ENCODE measurements around the gene TGFB1I1. TPM values are rescaled to one million over a fixed set of nuclear protein-coding genes. Genes with fewer than 3 reads are reported as not detected.

Gene TGFB1I1
- total and polyA plus RNA-seq, 7 donors: 4.5 to 11.5 (median 8.3) TPM

- DNase-seq (peak in 1 of 2 donors; percentile 53), ATAC-seq (no peak)
- Histone ChIP-seq H3K4me3 (peak overlapping the region; percentile 98), H3K36me3 (ENCODE audit: insufficient read depth in 1 of 2, low read depth in 1 of 2) (peaks cover 9 to 49% of the 10 kb centered on the region in 2 donors), H3K4me1 (peaks cover 41% of the 10 kb centered on the region), H3K27me3 (ENCODE audit: insufficient read depth in 3 of 3, low read length in 2 of 3) (no peaks in the 10 kb centered on the region), H3K27ac (peak overlapping the region; percentile 100), H3K9me3 (no peaks in the 10 kb centered on the region)
- peak; percentile 48 for TF ChIP-seq CTCF (IDR thresholded peaks at IDR 0.05)
- intact Hi-C loops (cut with DNase I): loop anchor here in 1 of 2 donors (10.0 kb wide), 2 partner anchors 244 to 404 kb away; no protein-coding TSS in a partner anchor
- 58 to 61% (median 60%) methylated on average over 8 of the region's 8 CpGs for WGBS, 3 donors
Measured at GRCh38 chr16:31460582-31461002, 11.4 kb upstream of the TGFB1I1 start.

GRCh38 chr16:31461201-31461920 is 10.6 kb upstream of the TGFB1I1 start:
- H3K9me3 ChIP-seq: no peaks in the 10 kb centered on the region
- peaks cover 33% of the 10 kb centered on the region for H3K4me1 ChIP-seq
- no peak overlapping the region for H3K4me3 ChIP-seq
- TF ChIP-seq CTCF (IDR thresholded peaks at IDR 0.05): no peak
- no peaks in the 10 kb centered on the region for H3K27me3 ChIP-seq (ENCODE audit: insufficient read depth in 3 of 3, low read length in 2 of 3)
- H3K36me3 ChIP-seq (ENCODE audit: insufficient read depth in 1 of 2, low read depth in 1 of 2): peaks cover 9 to 57% of the 10 kb centered on the region in 2 donors
- DNase-seq: peak in 1 of 2 donors; percentile 39
- no peak for ATAC-seq
- WGBS, 3 donors: 82 to 87% (median 85%) methylated on average over 10 of the region's 10 CpGs
- no peak overlapping the region for H3K27ac ChIP-seq
- intact Hi-C loops (cut with DNase I): loop anchor here in 1 of 2 donors (10.0 kb wide), 2 partner anchors 243 to 403 kb away; no protein-coding TSS in a partner anchor

- no peak for ATAC-seq
- H3K9me3 ChIP-seq: no peaks in the 10 kb centered on the region
- no peaks in the 10 kb centered on the region for H3K27me3 ChIP-seq (ENCODE audit: insufficient read depth in 3 of 3, low read length in 2 of 3)
- 89 to 93% (median 89%) methylated on average over 35 of the region's 35 CpGs for WGBS, 3 donors
- no peak overlapping the region for H3K27ac ChIP-seq
- peaks cover 7 to 65% of the 10 kb centered on the region in 2 donors for H3K36me3 ChIP-seq (ENCODE audit: insufficient read depth in 1 of 2, low read depth in 1 of 2)
- TF ChIP-seq CTCF (IDR thresholded peaks at IDR 0.05): no peak
- H3K4me1 ChIP-seq: peaks cover 25% of the 10 kb centered on the region
- peak in 1 of 2 donors; percentile 59 for DNase-seq
- intact Hi-C loops (cut with DNase I): loop anchor here in 1 of 2 donors (10.0 kb wide), 2 partner anchors 243 to 403 kb away; no protein-coding TSS in a partner anchor
- H3K4me3 ChIP-seq: no peak overlapping the region
Measured at GRCh38 chr16:31461921-31462804, 9.8 kb upstream of the TGFB1I1 start.

- peaks cover 6 to 68% of the 10 kb centered on the region in 2 donors for H3K36me3 ChIP-seq (ENCODE audit: insufficient read depth in 1 of 2, low read depth in 1 of 2)
- intact Hi-C loops (cut with DNase I): loop anchor here in 1 of 2 donors (10.0 kb wide), 2 partner anchors 240 to 400 kb away; no protein-coding TSS in a partner anchor
Measured at GRCh38 chr16:31464348-31464769, 7.6 kb upstream of the TGFB1I1 start.

More at GRCh38 chr16:31464348-31464769, 7.6 kb upstream of the TGFB1I1 start:
- H3K27ac ChIP-seq: no peak overlapping the region
- no peaks in the 10 kb centered on the region for H3K9me3 ChIP-seq
- H3K4me1 ChIP-seq: peaks cover 15% of the 10 kb centered on the region
- H3K4me3 ChIP-seq: no peak overlapping the region
- no peaks in the 10 kb centered on the region for H3K27me3 ChIP-seq (ENCODE audit: insufficient read depth in 3 of 3, low read length in 2 of 3)
- no peak for ATAC-seq
- 94 to 95% (median 95%) methylated on average over 33 to 36 of the region's 36 CpGs for WGBS, 3 donors
- DNase-seq: no peak
- no peak for TF ChIP-seq CTCF (IDR thresholded peaks at IDR 0.05)

Data from psoas muscle (tissue), 8 donors.